ENCODE measurements around the gene MVK. TPM values are rescaled to one million over a fixed set of nuclear protein-coding genes. Genes with fewer than 3 reads are reported as not detected.

The MVK gene
- total and polyA plus RNA-seq, 2 of the 4 experiments (the other 2 are of a cell fraction), result 6.6 to 11.5 TPM

- WGBS, 2 experiments (ENCODE audit: extremely low coverage in 2 of 2, insufficient read length in 1 of 2), result 20% methylated on average over 2 of the region's 13 CpGs; no CpG with 5 or more reads in 1 of the 2 experiments
- dilution Hi-C loops (cut with HindIII; ENCODE audit: low sequenced_read_pairs, unreplicated experiment) (no loop called here), in situ Hi-C loops (cut with MboI; ENCODE audit: low sequenced_read_pairs) (no loop called here), intact Hi-C loops (cut with micrococcal nuclease) (no loop called here)
- Histone ChIP-seq H2BK5ac (ENCODE audit: low read depth, low read length, poor library complexity, severe bottlenecking) (no peak overlapping the region), H3K27me3 (ENCODE audit: control insufficient read depth, insufficient read depth, low read length) (peaks cover 22% of the 10 kb centered on the region), H4K8ac (ENCODE audit: low read depth in 2 of 2, low read length in 2 of 2) (no peak overlapping the region), H2BK15ac (ENCODE audit: low read depth, low read length) (no peak overlapping the region), H2AK9ac (replicated peaks; ENCODE audit: low read depth, low read length, poor library complexity) (no peak overlapping the region), H3K4me2 (ENCODE audit: low read depth, low read length) (no peak overlapping the region), H3K9ac (ENCODE audit: low read depth, low read length) (no peak overlapping the region), H4K20me1 (ENCODE audit: insufficient read depth, low read length) (no peaks in the 10 kb centered on the region), H3K79me1 (ENCODE audit: low read depth in 1 of 2, low read length in 2 of 2) (no peaks in the 10 kb centered on the region), H3K4me1 (ENCODE audit: control insufficient read depth, insufficient read depth, low read length) (no peaks in the 10 kb centered on the region), H3K18ac (ENCODE audit: low read depth, low read length) (no peak overlapping the region), H2AK5ac (ENCODE audit: low read depth, low read length) (no peak overlapping the region), H3K23ac (ENCODE audit: low read depth, low read length) (no peak overlapping the region), H3K27ac (ENCODE audit: insufficient read depth, low read length) (no peak overlapping the region), H2AFZ (replicated peaks; ENCODE audit: low read length, poor library complexity) (no peak overlapping the region), H3K14ac (replicated peaks; ENCODE audit: low read depth, low read length) (no peak overlapping the region), H2BK120ac (ENCODE audit: low read depth, low read length) (no peak overlapping the region), H4K5ac (ENCODE audit: low read depth, low read length) (no peak overlapping the region), H4K91ac (ENCODE audit: insufficient read depth, low read depth, low read length) (no peak overlapping the region), H3K56ac (ENCODE audit: extremely low read depth, insufficient read depth, low read length) (no peak overlapping the region), H3K4ac (ENCODE audit: low read depth, low read length) (no peak overlapping the region), H2BK20ac (ENCODE audit: low read depth, low read length) (no peak overlapping the region), H3K9me3 (ENCODE audit: control insufficient read depth, insufficient read depth, low read length) (no peaks in the 10 kb centered on the region), H3K4me3 (ENCODE audit: insufficient read depth, low read depth, low read length) (no peak overlapping the region), H3K36me3 (ENCODE audit: control insufficient read depth, insufficient read depth, low read length) (no peaks in the 10 kb centered on the region), H3K9me1 (ENCODE audit: insufficient read depth, low read length) (no peaks in the 10 kb centered on the region)
- no peak for ATAC-seq (ENCODE audit: low read depth)
- CTCF ChIA-PET, result no interaction called here
- DNase-seq, result no peak
- TF ChIP-seq BHLHE40 (IDR thresholded peaks at IDR 0.05; ENCODE audit: low read depth, low read length) (no peak), CTCF (conservative IDR thresholded peaks at IDR 0.05; ENCODE audit: low read depth, low read length) (no peak), MAFK (IDR thresholded peaks at IDR 0.05; ENCODE audit: low read depth, low read length) (no peak), RFX5 (IDR thresholded peaks at IDR 0.05; ENCODE audit: low read depth, low read length) (no peak), MAZ (IDR thresholded peaks at IDR 0.05; ENCODE audit: borderline replicate concordance, low read depth, low read length) (no peak), FOS (IDR thresholded peaks at IDR 0.05; ENCODE audit: low read depth, low read length) (no peak), MXI1 (IDR thresholded peaks at IDR 0.05; ENCODE audit: borderline replicate concordance, low read depth, low read length) (no peak), POLR2A (IDR thresholded peaks at IDR 0.05; ENCODE audit: low read depth, low read length) (no peak), USF2 (IDR thresholded peaks at IDR 0.05; ENCODE audit: low read depth, low read length) (no peak), SMC3 (IDR thresholded peaks at IDR 0.05; ENCODE audit: low read depth, low read length) (no peak)
- POLR2A ChIA-PET (ENCODE audit: unreplicated experiment), result interaction anchor here (0.7 kb wide), 1 partner anchor 10 kb away, joined by 15 read pairs; no protein-coding TSS in a partner anchor
- BruUV-seq (replicated peaks), result no TSS peak
Measured at GRCh38 chr12:109630815-109631214, 57.2 kb downstream of the MVK start.
